Smooth muscle cell (in vitro differentiated cells): ENCODE data around the gene YIF1B. TPM values are rescaled to one million over a fixed set of nuclear protein-coding genes. Genes with fewer than 3 reads are reported as not detected.

Experiments
- DNase-seq: peaks from one replicate; lab custom pipeline; 2025; ENCODE audit not compliant: unreplicated experiment; lab: John Stamatoyannopoulos, UW
- H2AFZ ChIP-seq: fragments of 200-600 bp; sonication (generic); 2 replicates; pipeline ENCODE4 v1.6.0; 2016; ENCODE audit warnings: antibody characterized with exemption, low read depth, mild to moderate bottlenecking
- H3F3A ChIP-seq: fragments of 200-600 bp; sonication (generic); 2 replicates; pipeline ENCODE4 v1.6.0; 2017; ENCODE audit warnings: antibody characterized with exemption, low read depth
- H3K27ac ChIP-seq: fragments of 200-600 bp; sonication (generic); 2 replicates; pipeline ENCODE4 v1.5.1; 2016; ENCODE audit warnings: low read depth, mild to moderate bottlenecking
- H3K27me3 ChIP-seq: fragments of 200-600 bp; sonication (generic); 2 replicates; pipeline ENCODE4 v1.6.1; 2016; ENCODE audit warnings: low read depth, mild to moderate bottlenecking
- H3K36me3 ChIP-seq: fragments of 200-600 bp; sonication (generic); 2 replicates; pipeline ENCODE4 v1.5.1; 2016; ENCODE audit warnings: low read depth
- H3K4me1 ChIP-seq: fragments of 200-600 bp; sonication (generic); 2 replicates; pipeline ENCODE4 v1.5.1; 2016; ENCODE audit warnings: low read depth
- H3K4me2 ChIP-seq: fragments of 200-600 bp; sonication (generic); 2 replicates; pipeline ENCODE4 v1.6.0; 2016; ENCODE audit warnings: mild to moderate bottlenecking
- H3K4me3 ChIP-seq: fragments of 200-600 bp; sonication (generic); 2 replicates; pipeline ENCODE4 v1.5.1; 2016; ENCODE audit warnings: mild to moderate bottlenecking
- H3K79me2 ChIP-seq: fragments of 200-600 bp; sonication (generic); 2 replicates; pipeline ENCODE4 v1.6.0; 2016; ENCODE audit warnings: low read depth, mild to moderate bottlenecking
- H3K9ac ChIP-seq: fragments of 200-600 bp; sonication (generic); 2 replicates; pipeline ENCODE4 v1.6.0; 2016; ENCODE audit warnings: low read depth
- H3K9me3 ChIP-seq: fragments of 200-600 bp; sonication (generic); replicated peaks from 2 replicates; pipeline ENCODE4 v1.5.1; 2016; ENCODE audit warnings: low read depth
- H4K20me1 ChIP-seq: fragments of 200-600 bp; sonication (generic); 2 replicates; pipeline ENCODE4 v1.6.0; 2016; ENCODE audit warnings: low read depth
- CTCF ChIP-seq: fragments of 200-600 bp; sonication (generic); IDR thresholded peaks from 2 replicates; pipeline ENCODE4 v1.5.1; 2017; ENCODE audit warnings: borderline replicate concordance, mild to moderate bottlenecking, antibody characterized with exemption; ENCODE audit not compliant: insufficient read depth, poor library complexity, severe bottlenecking
- WGBS: methylation state at CpG from one replicate; pipeline ENCODE4 v1.1.7; 2016; ENCODE audit warnings: low lambda C conversion rate; 5-methylcytosine and 5-hydroxymethylcytosine counted together
- polyA plus RNA-seq: library from polyadenylated mRNA; unstranded; fragments of >200 nt; fragmentation: Nextera tagmentation; extraction: Ambion mirVana; gene quantifications from 2 replicates; pipeline ENCODE4 v1.2.1, GENCODE V29; 2016
- total RNA-seq: library from RNA; depleted of rRNA; stranded (reverse); fragments of >200 nt; gene quantifications from 2 replicates; pipeline ENCODE4 v1.2.3, GENCODE V29; 2014

YIF1B gene
- total and polyA plus RNA-seq, 2 experiments from 2014 or later, result 80.1 to 216 TPM

- Histone ChIP-seq H3K36me3 (no peaks in the 10 kb centered on the region), H3K27ac (no peak overlapping the region), H3K27me3 (no peaks in the 10 kb centered on the region), H3K9ac (no peak overlapping the region), H4K20me1 (peaks cover 7% of the 10 kb centered on the region), H3K4me1 (peaks cover 3% of the 10 kb centered on the region), H3F3A (no peaks in the 10 kb centered on the region), H3K4me2 (no peak overlapping the region), H2AFZ (no peak overlapping the region), H3K79me2 (no peaks in the 10 kb centered on the region), H3K9me3 (no peaks in the 10 kb centered on the region), H3K4me3 (no peak overlapping the region)
- no peak for TF ChIP-seq CTCF
- DNase-seq, result no peak
- 98% methylated on average over 22 of the region's 22 CpGs for WGBS
Measured at GRCh38 chr19:38326591-38326990, 10.8 kb upstream of the YIF1B start.

GRCh38 chr19:38324431-38324830, 8.7 kb upstream of the YIF1B start:
- no peak overlapping the region for H3K9ac ChIP-seq
- H3K4me2 ChIP-seq, result no peak overlapping the region
- WGBS, result 91% methylated on average over 4 of the region's 4 CpGs
- no peak overlapping the region for H3K27ac ChIP-seq
- H4K20me1 ChIP-seq, result peaks cover 7% of the 10 kb centered on the region
- no peak for DNase-seq
- no peaks in the 10 kb centered on the region for H3K27me3 ChIP-seq
- H3K36me3 ChIP-seq, result no peaks in the 10 kb centered on the region
- H3K4me1 ChIP-seq, result peaks cover 14% of the 10 kb centered on the region
- H3F3A ChIP-seq, result no peaks in the 10 kb centered on the region
- no peak overlapping the region for H2AFZ ChIP-seq
- no peak overlapping the region for H3K4me3 ChIP-seq
- no peaks in the 10 kb centered on the region for H3K9me3 ChIP-seq
- no peaks in the 10 kb centered on the region for H3K79me2 ChIP-seq
- no peak for TF ChIP-seq CTCF

GRCh38 chr19:38323291-38323690, 7.5 kb upstream of the YIF1B start:
- Histone ChIP-seq H3K4me2 (no peak overlapping the region), H3K36me3 (no peaks in the 10 kb centered on the region), H3K27ac (no peak overlapping the region), H4K20me1 (peaks cover 7% of the 10 kb centered on the region), H3F3A (peaks cover 3% of the 10 kb centered on the region), H3K4me3 (no peak overlapping the region), H2AFZ (no peak overlapping the region), H3K27me3 (no peaks in the 10 kb centered on the region), H3K79me2 (no peaks in the 10 kb centered on the region), H3K9me3 (no peaks in the 10 kb centered on the region), H3K9ac (no peak overlapping the region), H3K4me1 (peaks cover 14% of the 10 kb centered on the region)
- no peak for TF ChIP-seq CTCF
- 91% methylated on average over 7 of the region's 7 CpGs for WGBS
- no peak for DNase-seq

- Histone ChIP-seq H3F3A (peaks cover 3% of the 10 kb centered on the region), H3K79me2 (no peaks in the 10 kb centered on the region), H3K9ac (no peak overlapping the region), H3K36me3 (no peaks in the 10 kb centered on the region), H3K27ac (peak overlapping the region; percentile 47), H3K4me2 (peak overlapping the region; percentile 92), H3K9me3 (no peaks in the 10 kb centered on the region), H3K27me3 (no peaks in the 10 kb centered on the region), H4K20me1 (peaks cover 7% of the 10 kb centered on the region), H3K4me1 (peaks cover 14% of the 10 kb centered on the region), H2AFZ (no peak overlapping the region), H3K4me3 (no peak overlapping the region)
- WGBS, result 35% methylated on average over 11 of the region's 11 CpGs
- DNase-seq, result no peak
- TF ChIP-seq CTCF, result no peak
Measured at GRCh38 chr19:38321646-38322196, 6.0 kb upstream of the YIF1B start.
